Osteoblast (primary cell): ENCODE data around the gene SHMT2. TPM values are rescaled to one million over a fixed set of nuclear protein-coding genes. Genes with fewer than 3 reads are reported as not detected.

Source experiments
- DNase-seq: peaks from one replicate; pipeline ENCODE4 v3.0.0; 2011; ENCODE audit warnings: low spot score, mixed read lengths; ENCODE audit not compliant: insufficient read length; ENCODE audit errors: missing footprints
- H2AFZ ChIP-seq: 2 replicates; pipeline ENCODE4 v1.6.0; 2011; ENCODE audit warnings: mild to moderate bottlenecking, low read length
- H3K27ac ChIP-seq: 2 replicates; pipeline ENCODE4 v1.5.1; 2011; ENCODE audit warnings: mild to moderate bottlenecking, low read depth, low read length, moderate library complexity
- H3K27me3 ChIP-seq: 2 replicates; pipeline ENCODE4 v1.6.0; 2012; ENCODE audit warnings: mild to moderate bottlenecking, control low read depth, inconsistent platforms, low read length, moderate library complexity; ENCODE audit not compliant: insufficient read depth
- H3K36me3 ChIP-seq: 2 replicates; pipeline ENCODE4 v1.5.1; 2011; ENCODE audit warnings: mild to moderate bottlenecking, low read length, control low read depth, moderate library complexity; ENCODE audit not compliant: insufficient read depth
- H3K4me1 ChIP-seq: 2 replicates; pipeline ENCODE4 v1.5.1; 2011; ENCODE audit warnings: mild to moderate bottlenecking, low read length, control low read depth, moderate library complexity; ENCODE audit not compliant: insufficient read depth
- H3K4me2 ChIP-seq: 2 replicates; pipeline ENCODE4 v1.6.0; 2011; ENCODE audit warnings: mild to moderate bottlenecking, low read length; ENCODE audit not compliant: insufficient read depth
- H3K4me3 ChIP-seq: fragments of 200-600 bp; sonication (generic); 3 replicates; pipeline ENCODE4 v1.5.1; 2012; ENCODE audit warnings: mild to moderate bottlenecking, low read length, inconsistent platforms; ENCODE audit not compliant: insufficient read depth
- H3K79me2 ChIP-seq: 2 replicates; pipeline ENCODE4 v1.6.0; 2012; ENCODE audit warnings: mild to moderate bottlenecking, low read length, control low read depth, inconsistent platforms; ENCODE audit not compliant: insufficient read depth
- H3K9me3 ChIP-seq: 2 replicates; pipeline ENCODE4 v1.5.1; 2011; ENCODE audit warnings: low read depth, low read length, control low read depth
- H4K20me1 ChIP-seq: 2 replicates; pipeline ENCODE4 v1.6.0; 2012; ENCODE audit warnings: mild to moderate bottlenecking, low read length, control low read depth; ENCODE audit not compliant: insufficient read depth
- CTCF ChIP-seq: IDR thresholded peaks from 2 replicates; pipeline ENCODE4 v1.5.1; 2011; ENCODE audit warnings: mild to moderate bottlenecking, low read depth, low read length, moderate library complexity; ENCODE audit errors: extremely low read depth
- total RNA-seq: library from RNA; depleted of rRNA; stranded (reverse); fragments of >200 nt; gene quantifications from 2 replicates; pipeline ENCODE4 v1.2.3, GENCODE V29; 2012

SHMT2 gene
- total RNA-seq, 1 donor = 408 TPM

- H3K4me2 ChIP-seq = no peak overlapping the region
- peaks cover 71% of the 10 kb centered on the region for H4K20me1 ChIP-seq
- H2AFZ ChIP-seq = no peak overlapping the region
- TF ChIP-seq CTCF = peak; percentile 97
- H3K4me3 ChIP-seq = no peak overlapping the region
- H3K27me3 ChIP-seq = peaks cover 26% of the 10 kb centered on the region
- H3K36me3 ChIP-seq = peaks cover 54% of the 10 kb centered on the region
- no peaks in the 10 kb centered on the region for H3K9me3 ChIP-seq
- peaks cover 14% of the 10 kb centered on the region for H3K4me1 ChIP-seq
- H3K79me2 ChIP-seq = no peaks in the 10 kb centered on the region
- DNase-seq = peak; percentile 100
- no peak overlapping the region for H3K27ac ChIP-seq
These were observed 16.3 kb upstream of the SHMT2 start for GRCh38 chr12:57213058-57213715.

- TF ChIP-seq CTCF = no peak
- no peak overlapping the region for H3K4me3 ChIP-seq
- H3K4me1 ChIP-seq = peaks cover 14% of the 10 kb centered on the region
- no peak overlapping the region for H3K4me2 ChIP-seq
- no peaks in the 10 kb centered on the region for H3K9me3 ChIP-seq
- DNase-seq = no peak
- no peak overlapping the region for H2AFZ ChIP-seq
- H3K27ac ChIP-seq = no peak overlapping the region
- H3K79me2 ChIP-seq = no peaks in the 10 kb centered on the region
- peaks cover 72% of the 10 kb centered on the region for H4K20me1 ChIP-seq
- H3K27me3 ChIP-seq = peaks cover 33% of the 10 kb centered on the region
- peaks cover 47% of the 10 kb centered on the region for H3K36me3 ChIP-seq
These were observed 15.6 kb upstream of the SHMT2 start for GRCh38 chr12:57213763-57214397.

DNA sequence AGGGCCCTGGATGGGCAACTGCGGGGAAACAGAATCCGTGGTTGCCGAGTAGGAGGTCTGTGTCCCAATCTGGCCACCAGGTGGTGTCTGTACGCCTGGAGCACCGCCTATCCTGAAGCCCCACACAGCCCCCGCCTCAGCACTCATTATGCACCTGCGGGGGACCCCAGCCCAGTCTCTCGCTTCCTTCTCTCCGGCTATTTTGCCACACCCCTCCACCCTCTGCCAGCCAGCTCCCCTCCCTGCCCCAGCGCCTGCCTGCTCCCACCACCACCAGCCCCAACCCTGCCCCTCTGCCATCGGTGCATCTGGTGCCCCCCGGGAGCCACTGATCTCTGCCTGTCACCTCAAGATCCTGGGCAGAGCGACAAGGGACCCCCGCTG is 15.1 kb upstream of the SHMT2 start:
- Histone ChIP-seq H3K4me3 (no peak overlapping the region), H2AFZ (no peak overlapping the region), H3K27me3 (peaks cover 38% of the 10 kb centered on the region), H3K36me3 (peaks cover 42% of the 10 kb centered on the region), H3K27ac (no peak overlapping the region), H3K79me2 (no peaks in the 10 kb centered on the region), H4K20me1 (peaks cover 69% of the 10 kb centered on the region), H3K4me2 (no peak overlapping the region), H3K9me3 (no peaks in the 10 kb centered on the region), H3K4me1 (peaks cover 14% of the 10 kb centered on the region)
- DNase-seq = no peak
- TF ChIP-seq CTCF = peak; percentile 66

GRCh38 chr12:57215065-57215464 is 14.4 kb upstream of the SHMT2 start:
- Histone ChIP-seq H3K4me3 (no peak overlapping the region), H3K27ac (no peak overlapping the region), H2AFZ (no peak overlapping the region), H3K9me3 (no peaks in the 10 kb centered on the region), H3K4me2 (no peak overlapping the region), H4K20me1 (peaks cover 64% of the 10 kb centered on the region), H3K36me3 (peaks cover 37% of the 10 kb centered on the region), H3K27me3 (peaks cover 44% of the 10 kb centered on the region), H3K79me2 (no peaks in the 10 kb centered on the region), H3K4me1 (peaks cover 14% of the 10 kb centered on the region)
- DNase-seq = no peak
- no peak for TF ChIP-seq CTCF
